Fibroblast of villous mesenchyme (primary cell): ENCODE data around the gene CASP6. TPM values are rescaled to one million over a fixed set of nuclear protein-coding genes. Genes with fewer than 3 reads are reported as not detected.

Experiments
- DNase-seq: peaks from one replicate; pipeline ENCODE4 v3.0.0-alpha.2; 2010; ENCODE audit warnings: low read depth
- H3K4me3 ChIP-seq: 2 replicates; pipeline ENCODE4 v1.5.1; 2011; ENCODE audit warnings: low read depth, mild to moderate bottlenecking, low read length
- CTCF ChIP-seq: IDR thresholded peaks from 2 replicates; pipeline ENCODE4 v1.5.1; 2012; ENCODE audit warnings: low read depth, mild to moderate bottlenecking, low read length; ENCODE audit not compliant: insufficient read depth
- total RNA-seq: library from RNA; depleted of rRNA; stranded (reverse); fragments of >200 nt; gene quantifications from 2 replicates; pipeline ENCODE4 v1.2.3, GENCODE V29; 2012

CASP6 gene
- total RNA-seq, 1 donor: 26.3 TPM

- no peak for TF ChIP-seq CTCF
- no peak for DNase-seq
- no peak overlapping the region for H3K4me3 ChIP-seq
Measured at GRCh38 chr4:109721033-109721432, 17.8 kb upstream of the CASP6 start.

- TF ChIP-seq CTCF: no peak
- H3K4me3 ChIP-seq: no peak overlapping the region
- no peak for DNase-seq
Measured at GRCh38 chr4:109719604-109720003, 16.4 kb upstream of the CASP6 start.

- no peak for TF ChIP-seq CTCF
- DNase-seq: no peak
- no peak overlapping the region for H3K4me3 ChIP-seq
Measured at GRCh38 chr4:109718759-109719158, 15.5 kb upstream of the CASP6 start.

GRCh38 chr4:109713500-109713899 lies 10.3 kb upstream of the CASP6 start:
- no peak for TF ChIP-seq CTCF
- no peak for DNase-seq
- H3K4me3 ChIP-seq: no peak overlapping the region

GRCh38 chr4:109708990-109709389 lies 5.7 kb upstream of the CASP6 start:
- H3K4me3 ChIP-seq: no peak overlapping the region
- no peak for DNase-seq
- TF ChIP-seq CTCF: no peak

GRCh38 chr4:109708435-109708834 lies 5.2 kb upstream of the CASP6 start:
- H3K4me3 ChIP-seq: no peak overlapping the region
- DNase-seq: no peak
- TF ChIP-seq CTCF: no peak

GRCh38 chr4:109703664-109704361 lies 568 bp upstream of the CASP6 start:
- no peak for TF ChIP-seq CTCF
- H3K4me3 ChIP-seq: peak overlapping the region; percentile 84
- peak; percentile 5 for DNase-seq
